WTC11 (cell line): ENCODE measurements around the gene ARID1A. TPM values are rescaled to one million over a fixed set of nuclear protein-coding genes. Genes with fewer than 3 reads are reported as not detected.
"Not testable (repeated sequence)": the region's sequence is repeated elsewhere in the genome, so short reads cannot be mapped to it uniquely, and the experiment has no call there.

Source experiments
- ATAC-seq: fragments of 200-7000 bp; cut with Tn5 transposase; 2 replicates; pipeline ENCODE4 v1.10.0; 2021; ENCODE audit warnings: mild to moderate bottlenecking, moderate library complexity
- CTCF ChIA-PET: fragments of 300-600 bp; sonication (Branson Sonifier 250); formaldehyde crosslinking; loops from one replicate; lab custom pipeline; 2021; ENCODE audit warnings: antibody characterized with exemption; lab: Charles Lee
- POLR2A ChIA-PET: fragments of 350-600 bp; sonication (Branson Sonifier 250); formaldehyde crosslinking; loops from one replicate; lab custom pipeline; 2021; ENCODE audit warnings: antibody characterized with exemption; lab: Charles Lee
- DNase-seq: peaks from one replicate; pipeline ENCODE4 v3.0.0; 2021; ENCODE audit warnings: low spot score
- H3K27ac Mint-ChIP-seq: 2 replicates; pipeline ENCODE4 v1.8.0; 2021; ENCODE audit warnings: mixed read lengths
- H3K27me3 Mint-ChIP-seq: 2 replicates; pipeline ENCODE4 v1.8.0; 2021; ENCODE audit warnings: low read depth, mild to moderate bottlenecking, moderate library complexity, mixed read lengths
- H3K36me3 Mint-ChIP-seq: 2 replicates; pipeline ENCODE4 v1.8.0; 2021; ENCODE audit warnings: mixed read lengths
- H3K4me1 Mint-ChIP-seq: 2 replicates; pipeline ENCODE4 v1.8.0; 2022; ENCODE audit warnings: mixed read lengths
- H3K4me3 Mint-ChIP-seq: 2 replicates; pipeline ENCODE4 v1.8.0; 2021; ENCODE audit warnings: mild to moderate bottlenecking, moderate library complexity, mixed read lengths
- H3K9me3 Mint-ChIP-seq: 2 replicates; pipeline ENCODE4 v1.8.0; 2021; ENCODE audit warnings: mixed read lengths
- ELF4 ChIP-seq: sonication (generic); formaldehyde crosslinking; IDR thresholded peaks from 2 replicates; pipeline ENCODE4 v1.8.1; 2022; ENCODE audit warnings: low read depth, mild to moderate bottlenecking, moderate library complexity, missing genetic modification reagents
- HMGA2 ChIP-seq: fragments of 250-450 bp; sonication (Bioruptor Pico); IDR thresholded peaks from 2 replicates; pipeline ENCODE4 v1.4.0; 2021; ENCODE audit warnings: mild to moderate bottlenecking, moderate library complexity
- JAZF1 ChIP-seq: fragments of 250-450 bp; sonication (Bioruptor Pico); IDR thresholded peaks from 2 replicates; pipeline ENCODE4 v1.9.0; 2021; ENCODE audit warnings: moderate library complexity, mild to moderate bottlenecking, inconsistent platforms
- MAX ChIP-seq: sonication (generic); formaldehyde crosslinking; IDR thresholded peaks from 2 replicates; pipeline ENCODE4 v1.8.0; 2022; ENCODE audit warnings: mild to moderate bottlenecking, missing genetic modification reagents
- MYBL2 ChIP-seq: sonication (generic); formaldehyde crosslinking; IDR thresholded peaks from 2 replicates; pipeline ENCODE4 v1.8.1; 2023; ENCODE audit warnings: mild to moderate bottlenecking, moderate library complexity, missing genetic modification reagents
- NR3C1 ChIP-seq: sonication (generic); formaldehyde crosslinking; conservative IDR thresholded peaks from 2 replicates; pipeline ENCODE4 v1.8.1; 2023; ENCODE audit warnings: low read depth, mild to moderate bottlenecking, missing genetic modification reagents
- SOX15 ChIP-seq: fragments of 250-450 bp; sonication (Bioruptor Pico); IDR thresholded peaks from 2 replicates; pipeline ENCODE4 v1.9.0; 2021; ENCODE audit warnings: mild to moderate bottlenecking
- TEAD4 ChIP-seq: sonication (generic); formaldehyde crosslinking; IDR thresholded peaks from 2 replicates; pipeline ENCODE4 v1.8.0; 2022; ENCODE audit warnings: mild to moderate bottlenecking, missing genetic modification reagents
- TP53 ChIP-seq: sonication (generic); formaldehyde crosslinking; IDR thresholded peaks from 2 replicates; pipeline ENCODE4 v1.8.1; 2023; ENCODE audit warnings: mild to moderate bottlenecking, missing genetic modification reagents
- ZNF121 ChIP-seq: sonication (generic); formaldehyde crosslinking; IDR thresholded peaks from 2 replicates; pipeline ENCODE4 v1.8.0; 2023; ENCODE audit warnings: missing genetic modification reagents
- ZNF416 ChIP-seq: fragments of 250-450 bp; sonication (Bioruptor Pico); IDR thresholded peaks from 2 replicates; pipeline ENCODE4 v1.9.0; 2021; ENCODE audit warnings: mild to moderate bottlenecking, inconsistent platforms
- ZNF423 ChIP-seq: fragments of 250-450 bp; sonication (Bioruptor Pico); IDR thresholded peaks from 2 replicates; pipeline ENCODE4 v2.1.2; 2022; ENCODE audit warnings: mild to moderate bottlenecking, moderate library complexity
- ZNF425 ChIP-seq: fragments of 250-450 bp; sonication (Bioruptor Pico); conservative IDR thresholded peaks from 2 replicates; pipeline ENCODE4 v1.9.0; 2021; ENCODE audit warnings: mild to moderate bottlenecking
- total RNA-seq: library from RNA; stranded (reverse); gene quantifications from 3 replicates; pipeline ENCODE4 v1.2.3, GENCODE V29; 2021
- TF ChIP-seq, protein P1 (sequence below): fragments of 200-600 bp; IDR thresholded peaks from 2 replicates; pipeline ENCODE4 v1.8.0; 2022; ENCODE audit warnings: antibody characterized with exemption
- TF ChIP-seq, protein P2 (sequence below): fragments of 250-450 bp; sonication (Bioruptor Pico); IDR thresholded peaks from 2 replicates; pipeline ENCODE4 v1.8.0; 2021; ENCODE audit warnings: mild to moderate bottlenecking
- TF ChIP-seq, protein P3 (sequence below): sonication (generic); formaldehyde crosslinking; conservative IDR thresholded peaks from 2 replicates; pipeline ENCODE4 v1.8.1; 2023; ENCODE audit warnings: mild to moderate bottlenecking, low read depth, missing genetic modification reagents, moderate library complexity

Gene ARID1A
- total RNA-seq, 1 experiment from 2014 or later = 98.0 TPM

DNA sequence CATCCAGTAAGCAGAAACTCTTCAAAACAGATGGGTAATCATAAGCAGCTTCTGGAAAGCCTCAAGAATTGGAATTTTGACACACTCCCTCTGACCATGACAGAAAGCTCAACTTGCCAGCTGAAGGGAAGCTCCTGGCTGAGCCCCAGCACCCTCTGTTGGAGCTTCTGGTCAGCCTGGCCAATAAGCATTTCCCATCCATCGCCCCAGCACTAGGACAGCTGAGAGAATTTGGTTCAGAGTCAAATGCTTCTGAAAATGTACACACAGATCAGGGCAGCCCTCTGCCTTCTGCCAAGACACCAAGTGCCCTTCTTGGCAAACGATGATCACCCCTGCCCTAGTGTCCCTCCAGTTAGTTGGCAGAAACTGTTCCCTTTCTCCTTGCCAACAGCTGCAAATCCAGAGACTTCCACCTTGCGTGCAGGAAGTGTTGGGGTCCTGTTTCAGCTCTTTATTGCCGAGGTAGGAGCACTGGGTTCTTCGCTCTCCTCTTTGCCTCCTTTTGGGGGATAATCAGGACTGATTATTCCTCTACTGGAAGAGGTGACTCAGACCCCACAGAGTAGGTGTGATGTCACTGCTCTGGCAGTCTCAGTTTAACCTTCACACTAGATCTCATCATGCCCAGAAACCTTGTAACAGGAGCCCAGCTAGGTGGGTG is 103.8 kb downstream of the ARID1A start:
- ChIA-PET CTCF (interaction anchor here (0.6 to 3.2 kb wide), 16 partner anchors 10 to 712 kb away, joined by 3 to 35 read pairs (median 6); partner anchors contain the start of genes PIGV and RPS6KA1), POLR2A (interaction anchor here (1.0 to 1.2 kb wide), 2 partner anchors 66 to 106 kb away, joined by 3 read pairs; no protein-coding TSS in a partner anchor)
- Mint-ChIP-seq H3K9me3 (peaks cover 11% of the 10 kb centered on the region), H3K4me1 (peaks cover 19% of the 10 kb centered on the region), H3K27ac (peak overlapping the region; percentile 79), H3K4me3 (no peak overlapping the region), H3K36me3 (peaks cover 11% of the 10 kb centered on the region), H3K27me3 (0 out of 2 replicates have a peak, but pooled peaks cover 3% of the 10 kb centered on the region)
- TF ChIP-seq JAZF1 (no peak), ZNF416 (CRISPR knock-in tag) (no peak), ZNF425 (CRISPR knock-in tag) (no peak)
- DNase-seq = no peak
- ATAC-seq = peak; percentile 54

GRCh38 chr1:26803932-26804331 is 108.1 kb downstream of the ARID1A start:
- CTCF ChIA-PET, H3K4me3 Mint-ChIP-seq, DNase-seq, H3K27me3 Mint-ChIP-seq, ATAC-seq, POLR2A ChIA-PET, H3K27ac Mint-ChIP-seq, H3K36me3 Mint-ChIP-seq: not testable (repeated sequence)
- H3K9me3 Mint-ChIP-seq = peaks cover 23% of the 10 kb centered on the region
- H3K4me1 Mint-ChIP-seq = peaks cover 19% of the 10 kb centered on the region

DNA sequence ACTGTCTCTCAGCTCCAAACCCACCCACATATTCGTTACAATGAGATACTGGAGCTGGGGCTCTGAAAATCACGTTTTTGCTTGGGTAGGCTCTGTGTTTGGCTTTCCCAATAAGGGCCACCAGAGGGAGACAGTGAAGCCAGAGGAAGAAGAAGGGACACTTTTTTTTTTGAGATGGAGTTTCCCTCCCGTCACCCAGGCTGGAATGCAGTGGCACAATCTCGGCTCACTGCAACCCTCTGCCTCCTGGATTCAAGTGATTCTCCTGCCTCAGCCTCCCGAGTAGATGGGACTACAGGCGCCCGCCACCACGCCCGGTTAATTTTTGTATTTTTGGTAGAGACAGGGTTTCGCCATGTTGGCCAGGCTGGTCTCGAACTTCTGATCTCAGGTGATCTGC is 114.3 kb downstream of the ARID1A start:
- H3K4me3 Mint-ChIP-seq, H3K27me3 Mint-ChIP-seq, POLR2A ChIA-PET, H3K4me1 Mint-ChIP-seq, H3K27ac Mint-ChIP-seq, H3K36me3 Mint-ChIP-seq: not testable (repeated sequence)
- DNase-seq (peak; percentile 78), ATAC-seq (peak; percentile 89)
- TF ChIP-seq, protein P1, sequence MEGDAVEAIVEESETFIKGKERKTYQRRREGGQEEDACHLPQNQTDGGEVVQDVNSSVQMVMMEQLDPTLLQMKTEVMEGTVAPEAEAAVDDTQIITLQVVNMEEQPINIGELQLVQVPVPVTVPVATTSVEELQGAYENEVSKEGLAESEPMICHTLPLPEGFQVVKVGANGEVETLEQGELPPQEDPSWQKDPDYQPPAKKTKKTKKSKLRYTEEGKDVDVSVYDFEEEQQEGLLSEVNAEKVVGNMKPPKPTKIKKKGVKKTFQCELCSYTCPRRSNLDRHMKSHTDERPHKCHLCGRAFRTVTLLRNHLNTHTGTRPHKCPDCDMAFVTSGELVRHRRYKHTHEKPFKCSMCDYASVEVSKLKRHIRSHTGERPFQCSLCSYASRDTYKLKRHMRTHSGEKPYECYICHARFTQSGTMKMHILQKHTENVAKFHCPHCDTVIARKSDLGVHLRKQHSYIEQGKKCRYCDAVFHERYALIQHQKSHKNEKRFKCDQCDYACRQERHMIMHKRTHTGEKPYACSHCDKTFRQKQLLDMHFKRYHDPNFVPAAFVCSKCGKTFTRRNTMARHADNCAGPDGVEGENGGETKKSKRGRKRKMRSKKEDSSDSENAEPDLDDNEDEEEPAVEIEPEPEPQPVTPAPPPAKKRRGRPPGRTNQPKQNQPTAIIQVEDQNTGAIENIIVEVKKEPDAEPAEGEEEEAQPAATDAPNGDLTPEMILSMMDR = peak; percentile 42; the same call in 1 of the 2 replicates
- H3K9me3 Mint-ChIP-seq = peaks cover 20% of the 10 kb centered on the region
- CTCF ChIA-PET = interaction anchor here (0.6 to 3.4 kb wide), 23 partner anchors 9 to 310 kb away, joined by 3 to 19 read pairs (median 5); partner anchors contain the start of genes GPN2, NUDC and PIGV

GRCh38 chr1:26811057-26811456 is 115.2 kb downstream of the ARID1A start:
- H3K4me1 Mint-ChIP-seq = no peaks in the 10 kb centered on the region
- ATAC-seq (no peak), DNase-seq (no peak)
- H3K4me3 Mint-ChIP-seq = no peak overlapping the region
- H3K27ac Mint-ChIP-seq = no peak overlapping the region
- no peaks in the 10 kb centered on the region; the same call in 1 of the 2 replicates for H3K27me3 Mint-ChIP-seq
- H3K36me3 Mint-ChIP-seq = no peaks in the 10 kb centered on the region
- POLR2A ChIA-PET = no interaction called here
- H3K9me3 Mint-ChIP-seq = peaks cover 16% of the 10 kb centered on the region; the same call in 1 of the 2 replicates
- CTCF ChIA-PET = interaction anchor here (0.5 to 3.4 kb wide), 13 partner anchors 10 to 273 kb away, joined by 3 to 19 read pairs (median 6); partner anchors contain the start of genes NUDC, PIGV and ZDHHC18
- TF ChIP-seq ELF4 (CRISPR knock-in tag) (no peak), ZNF121 (CRISPR knock-in tag) (no peak), SOX15 (no peak), ZNF425 (CRISPR knock-in tag) (no peak), ZNF423 (CRISPR knock-in tag) (no peak), NR3C1 (CRISPR knock-in tag) (no peak), MYBL2 (no peak), MAX (CRISPR knock-in tag) (no peak), HMGA2 (no peak), TP53 (CRISPR knock-in tag) (no peak), TEAD4 (CRISPR knock-in tag) (no peak)
- TF ChIP-seq, protein P2, sequence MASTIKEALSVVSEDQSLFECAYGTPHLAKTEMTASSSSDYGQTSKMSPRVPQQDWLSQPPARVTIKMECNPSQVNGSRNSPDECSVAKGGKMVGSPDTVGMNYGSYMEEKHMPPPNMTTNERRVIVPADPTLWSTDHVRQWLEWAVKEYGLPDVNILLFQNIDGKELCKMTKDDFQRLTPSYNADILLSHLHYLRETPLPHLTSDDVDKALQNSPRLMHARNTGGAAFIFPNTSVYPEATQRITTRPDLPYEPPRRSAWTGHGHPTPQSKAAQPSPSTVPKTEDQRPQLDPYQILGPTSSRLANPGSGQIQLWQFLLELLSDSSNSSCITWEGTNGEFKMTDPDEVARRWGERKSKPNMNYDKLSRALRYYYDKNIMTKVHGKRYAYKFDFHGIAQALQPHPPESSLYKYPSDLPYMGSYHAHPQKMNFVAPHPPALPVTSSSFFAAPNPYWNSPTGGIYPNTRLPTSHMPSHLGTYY (CRISPR knock-in tag) = no peak
- TF ChIP-seq, protein P3, sequence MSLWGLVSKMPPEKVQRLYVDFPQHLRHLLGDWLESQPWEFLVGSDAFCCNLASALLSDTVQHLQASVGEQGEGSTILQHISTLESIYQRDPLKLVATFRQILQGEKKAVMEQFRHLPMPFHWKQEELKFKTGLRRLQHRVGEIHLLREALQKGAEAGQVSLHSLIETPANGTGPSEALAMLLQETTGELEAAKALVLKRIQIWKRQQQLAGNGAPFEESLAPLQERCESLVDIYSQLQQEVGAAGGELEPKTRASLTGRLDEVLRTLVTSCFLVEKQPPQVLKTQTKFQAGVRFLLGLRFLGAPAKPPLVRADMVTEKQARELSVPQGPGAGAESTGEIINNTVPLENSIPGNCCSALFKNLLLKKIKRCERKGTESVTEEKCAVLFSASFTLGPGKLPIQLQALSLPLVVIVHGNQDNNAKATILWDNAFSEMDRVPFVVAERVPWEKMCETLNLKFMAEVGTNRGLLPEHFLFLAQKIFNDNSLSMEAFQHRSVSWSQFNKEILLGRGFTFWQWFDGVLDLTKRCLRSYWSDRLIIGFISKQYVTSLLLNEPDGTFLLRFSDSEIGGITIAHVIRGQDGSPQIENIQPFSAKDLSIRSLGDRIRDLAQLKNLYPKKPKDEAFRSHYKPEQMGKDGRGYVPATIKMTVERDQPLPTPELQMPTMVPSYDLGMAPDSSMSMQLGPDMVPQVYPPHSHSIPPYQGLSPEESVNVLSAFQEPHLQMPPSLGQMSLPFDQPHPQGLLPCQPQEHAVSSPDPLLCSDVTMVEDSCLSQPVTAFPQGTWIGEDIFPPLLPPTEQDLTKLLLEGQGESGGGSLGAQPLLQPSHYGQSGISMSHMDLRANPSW (CRISPR knock-in tag) = no peak
